ENCODE results near the gene MED26.

MED26 gene

DNA sequence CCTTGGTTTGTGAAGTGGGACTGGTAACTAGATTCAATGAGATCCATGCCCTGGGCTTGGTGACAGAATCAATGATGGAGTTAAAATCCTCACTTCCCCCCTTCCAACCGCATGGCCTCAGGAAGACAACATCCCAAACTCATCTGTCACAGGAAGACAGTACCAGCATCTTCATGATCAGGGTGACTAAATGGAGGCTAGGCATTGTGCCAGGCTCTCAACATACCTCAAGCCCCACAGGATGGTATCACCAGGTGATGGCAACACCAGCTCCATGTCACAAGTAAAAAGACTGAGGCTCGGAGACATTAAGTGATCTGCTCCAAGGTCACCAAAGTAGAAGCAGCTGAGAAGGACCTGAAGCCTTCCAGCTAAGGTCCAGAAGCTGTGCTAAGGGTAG lies 14.2 kb downstream of the MED26 start:
- no peak for DNase-seq (ENCODE audit: low spot score)

DNA sequence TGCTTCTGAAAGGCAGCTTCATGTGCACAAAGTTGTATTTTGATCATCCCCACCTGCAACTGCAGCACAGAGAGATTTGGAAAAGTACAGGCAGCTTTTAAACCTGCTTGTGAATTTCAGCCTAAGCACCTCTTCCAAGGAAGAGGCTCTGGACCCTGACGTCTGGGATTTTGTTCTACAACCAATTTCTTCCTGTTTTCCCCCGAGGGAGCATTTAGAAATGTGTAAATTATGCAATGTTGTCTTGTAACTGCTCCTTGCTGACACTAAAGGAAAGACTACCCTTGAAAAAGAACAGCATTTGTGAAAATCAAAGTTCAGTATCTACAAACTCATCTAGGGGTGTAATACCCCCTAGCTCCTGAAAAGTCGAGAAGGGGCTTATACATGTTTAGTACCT lies 15.4 kb downstream of the MED26 start:
- DNase-seq (ENCODE audit: low spot score) = no peak

DNA sequence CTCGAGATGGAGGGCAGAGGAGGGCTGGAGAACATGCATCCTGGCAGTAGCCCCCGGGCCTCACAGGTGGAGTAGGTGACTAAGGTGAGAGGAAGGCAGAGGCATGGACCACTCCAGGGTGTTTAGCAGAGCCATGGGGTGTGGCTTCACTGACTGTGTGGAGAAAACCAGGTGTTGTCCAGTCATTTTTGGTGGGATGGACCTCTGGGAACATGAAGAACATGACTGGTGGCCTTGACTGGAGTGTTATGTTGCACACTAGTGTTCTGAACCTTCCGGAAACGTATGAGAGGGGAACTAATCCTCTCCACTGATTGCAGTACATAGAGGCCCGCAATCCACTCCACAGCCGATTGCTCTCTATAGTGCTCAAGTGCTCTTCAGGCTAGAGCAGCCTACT lies 16.9 kb downstream of the MED26 start:
- no peak for DNase-seq (ENCODE audit: low spot score)

GRCh38 chr19:16609511-16610200 lies 18.3 kb downstream of the MED26 start:
- DNase-seq (ENCODE audit: low spot score) = no peak

- DNase-seq (ENCODE audit: low spot score) = peak; percentile 33
Observed at GRCh38 chr19:16608290-16608739, 19.7 kb downstream of the MED26 start.

DNA sequence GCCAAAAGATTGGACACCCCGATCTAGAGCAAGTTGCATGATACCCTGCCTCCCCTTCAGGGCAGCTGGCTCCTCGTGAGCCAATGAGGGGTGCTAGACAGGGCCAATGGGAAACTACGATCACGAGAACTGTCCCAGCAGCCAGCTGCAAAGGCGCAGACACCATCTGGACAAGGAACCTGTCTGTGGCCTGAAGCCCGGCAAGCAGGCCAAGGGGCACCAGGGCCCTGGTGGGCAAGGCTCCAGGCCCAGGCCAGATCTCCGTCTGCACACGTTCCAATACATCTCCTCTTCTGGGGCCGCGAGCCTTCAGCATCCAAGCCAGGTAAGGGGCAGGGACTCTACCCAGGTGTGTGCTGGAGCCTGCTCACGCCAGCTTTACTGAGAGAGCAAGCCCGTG lies 20.2 kb downstream of the MED26 start:
- DNase-seq (ENCODE audit: low spot score) = no peak

DNA sequence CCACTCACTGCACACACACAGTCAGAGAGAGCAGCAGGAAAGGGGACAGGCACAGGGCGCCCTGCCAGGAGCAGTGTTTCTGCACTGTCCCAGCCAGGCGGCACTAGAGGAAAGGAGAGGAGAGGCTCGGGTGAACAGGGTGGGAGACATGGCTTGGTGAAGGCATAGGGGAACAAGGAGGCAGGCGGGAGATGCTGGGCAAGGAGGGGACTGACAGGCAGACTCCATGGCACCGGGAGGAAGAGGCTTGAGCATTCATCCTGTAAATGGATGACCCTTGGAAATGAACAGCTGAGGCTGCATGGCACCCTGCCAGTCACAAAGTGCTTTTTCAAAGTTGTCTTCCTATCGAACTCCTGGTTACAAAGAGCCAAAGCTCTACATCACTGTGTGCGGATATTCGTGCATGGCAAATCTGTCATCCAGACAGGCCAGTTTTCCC lies 22.4 kb downstream of the MED26 start:
- no peak for DNase-seq (ENCODE audit: low spot score)

DNA sequence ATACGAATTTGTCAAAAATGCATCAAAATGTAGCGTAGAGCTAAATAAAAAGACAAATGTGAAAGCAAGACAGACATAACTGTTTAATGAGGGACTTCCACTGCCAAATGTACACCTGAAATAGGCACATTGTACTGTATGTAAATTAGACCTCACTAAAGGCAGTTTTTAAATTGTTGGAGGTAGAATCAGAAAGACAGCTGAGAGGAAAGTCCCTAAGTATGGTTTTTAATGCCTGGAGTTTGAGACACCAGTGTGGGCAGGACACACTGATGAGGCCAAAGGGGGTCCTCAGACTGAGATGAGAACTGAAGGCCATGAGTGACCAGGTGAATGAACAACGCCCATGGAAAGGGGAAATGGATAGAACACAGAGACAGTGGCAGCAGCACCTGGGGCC lies 22.9 kb downstream of the MED26 start:
- DNase-seq (ENCODE audit: low spot score) = no peak

DNA sequence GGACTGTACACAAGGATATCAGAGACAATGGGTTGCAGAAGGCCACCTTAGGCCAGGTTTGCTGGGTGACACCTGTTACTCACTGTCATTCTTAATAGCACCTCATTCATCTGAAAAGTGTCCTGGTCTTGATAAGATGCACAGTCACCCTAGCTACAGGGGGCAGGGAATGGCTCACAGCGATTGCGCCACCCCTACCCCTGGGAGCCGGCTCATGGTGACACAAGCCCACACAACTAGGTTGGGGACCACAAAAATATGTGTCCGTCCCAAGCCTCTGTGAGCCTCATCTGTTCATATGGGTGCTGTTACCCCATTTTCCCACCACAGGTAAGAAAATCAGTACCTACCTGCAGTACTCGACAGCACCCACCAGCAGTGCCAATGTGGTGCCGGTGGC lies 23.4 kb downstream of the MED26 start:
- DNase-seq (ENCODE audit: low spot score) = no peak

GRCh38 chr19:16603090-16603489 lies 24.9 kb downstream of the MED26 start:
- no peak for DNase-seq (ENCODE audit: low spot score)

- no peak for DNase-seq (ENCODE audit: low spot score)
Observed at GRCh38 chr19:16601378-16602052, 26.5 kb downstream of the MED26 start.

DNA sequence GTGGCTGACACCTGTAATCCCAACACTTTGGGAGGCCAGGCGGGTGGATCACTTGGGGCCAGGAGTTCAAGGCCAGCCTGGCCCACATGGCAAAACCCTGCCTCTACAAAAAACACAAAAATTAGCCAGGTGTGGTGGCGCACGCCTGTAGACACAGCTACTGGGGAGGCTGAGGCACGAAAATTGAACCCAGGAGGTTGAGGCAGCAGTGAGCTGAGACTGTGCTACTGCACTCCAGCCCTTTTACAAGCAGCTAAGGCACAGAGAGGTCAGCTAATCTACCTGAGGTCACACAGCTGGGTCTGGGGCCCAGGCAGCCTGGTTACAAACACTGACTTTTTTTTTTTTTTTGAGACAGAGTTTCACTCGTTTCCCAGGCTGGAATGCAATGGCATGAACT lies 27.2 kb downstream of the MED26 start:
- DNase-seq (ENCODE audit: low spot score) = no peak

- no peak for DNase-seq (ENCODE audit: low spot score)
Observed at GRCh38 chr19:16599655-16600346, 28.2 kb downstream of the MED26 start.

DNA sequence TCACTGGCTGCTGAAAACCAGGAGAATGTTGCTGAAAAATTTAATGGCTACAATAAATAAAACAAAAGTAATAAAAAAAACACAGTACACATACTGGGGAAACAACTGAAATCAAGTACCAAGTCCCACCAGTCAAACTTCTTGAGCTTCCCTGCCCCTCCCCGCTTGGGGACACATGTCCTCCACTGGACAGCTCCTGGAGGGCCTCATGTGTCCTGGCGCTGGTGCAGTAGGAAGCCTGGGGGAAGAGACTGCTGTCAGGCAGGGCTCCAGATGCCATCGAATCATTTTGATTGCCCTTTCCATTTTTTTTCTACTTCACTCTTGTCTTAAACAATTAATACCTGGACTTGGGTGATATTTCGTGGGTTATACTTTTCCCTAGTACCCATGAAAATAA lies 29.2 kb downstream of the MED26 start:
- no peak for DNase-seq (ENCODE audit: low spot score)

DNA sequence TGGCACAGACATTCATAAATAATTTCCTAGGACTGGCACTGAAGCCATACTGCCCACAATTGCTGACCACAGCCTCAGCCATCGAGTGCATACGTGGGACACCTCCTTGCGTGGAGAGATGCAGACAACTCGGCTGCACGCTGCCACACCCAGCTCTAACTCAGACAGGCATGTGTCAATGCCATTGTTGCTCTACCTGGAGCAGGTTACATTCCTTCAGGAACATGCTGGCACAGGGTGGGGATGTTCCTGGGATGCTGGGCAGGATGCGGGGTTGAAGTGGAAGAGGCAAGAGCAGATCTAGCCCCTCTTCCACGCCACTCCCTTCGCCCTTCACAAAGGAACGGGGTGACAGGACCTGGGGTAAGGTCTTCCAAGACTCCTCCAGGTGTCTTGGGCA lies 31.6 kb downstream of the MED26 start:
- no peak for DNase-seq (ENCODE audit: low spot score)

DNA sequence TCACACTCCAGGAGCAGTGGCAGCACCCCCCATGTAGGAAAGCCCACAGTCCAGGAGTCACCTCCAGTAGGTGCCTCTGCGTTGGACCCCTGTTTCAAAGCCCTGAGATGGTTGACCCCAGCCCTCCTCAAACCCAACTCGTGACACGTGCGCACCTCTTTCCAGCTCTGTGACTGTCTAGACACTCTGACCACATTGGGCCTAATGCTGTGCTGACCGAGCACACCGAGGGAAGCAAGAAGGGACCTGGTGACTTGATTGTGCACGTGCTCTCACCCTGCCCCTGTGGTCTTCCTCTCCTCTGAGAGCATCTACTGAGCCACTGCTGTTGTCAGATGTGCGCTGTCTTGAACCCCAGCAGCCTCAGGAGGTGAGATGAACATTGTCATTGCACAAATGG lies 32.9 kb downstream of the MED26 start:
- no peak for DNase-seq (ENCODE audit: low spot score)

- DNase-seq (ENCODE audit: low spot score) = no peak
Observed at GRCh38 chr19:16594681-16595091, 33.3 kb downstream of the MED26 start.

DNA sequence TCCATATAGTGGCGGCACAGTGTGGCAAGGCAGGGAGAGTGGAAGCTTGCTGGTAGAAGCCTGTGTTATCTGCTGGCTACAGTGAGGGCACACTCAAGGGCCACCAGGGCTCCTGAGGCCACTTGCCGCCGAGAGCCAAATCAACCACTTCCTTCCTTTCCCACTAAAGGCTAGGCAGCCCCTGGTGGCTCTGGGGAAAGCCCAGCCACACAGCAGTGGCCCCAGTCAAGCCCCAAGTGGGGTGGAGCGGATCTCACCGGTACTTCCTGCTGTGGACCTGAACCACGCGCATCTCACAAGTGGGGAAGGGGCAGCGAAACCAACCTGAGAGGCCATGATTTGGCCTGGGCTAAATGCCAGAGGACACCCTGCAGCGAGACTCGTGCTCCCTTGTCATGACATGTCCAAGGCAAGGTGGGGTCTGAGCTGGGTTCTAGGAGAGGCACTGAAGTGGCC lies 33.8 kb downstream of the MED26 start:
- no peak for DNase-seq (ENCODE audit: low spot score)

DNA sequence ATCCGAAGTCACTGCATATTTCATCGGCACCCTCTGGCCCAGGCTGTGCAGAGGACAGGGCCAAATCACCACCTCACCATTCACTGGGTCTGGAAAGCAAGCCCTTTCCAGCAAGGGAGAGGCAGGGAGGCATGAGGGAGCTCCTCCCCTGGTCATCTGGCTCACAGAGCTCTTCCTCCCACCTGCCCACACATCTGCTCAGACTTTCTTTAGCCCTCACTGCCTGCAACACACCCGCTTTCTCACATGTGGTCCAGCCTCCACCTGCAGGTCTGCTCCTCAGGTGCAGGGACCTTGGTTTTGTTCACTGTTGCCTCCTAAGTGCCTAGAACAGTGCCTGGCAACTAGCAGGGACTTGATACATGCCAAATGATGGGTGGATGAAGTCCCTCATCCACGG lies 34.8 kb downstream of the MED26 start:
- no peak for DNase-seq (ENCODE audit: low spot score)

DNA sequence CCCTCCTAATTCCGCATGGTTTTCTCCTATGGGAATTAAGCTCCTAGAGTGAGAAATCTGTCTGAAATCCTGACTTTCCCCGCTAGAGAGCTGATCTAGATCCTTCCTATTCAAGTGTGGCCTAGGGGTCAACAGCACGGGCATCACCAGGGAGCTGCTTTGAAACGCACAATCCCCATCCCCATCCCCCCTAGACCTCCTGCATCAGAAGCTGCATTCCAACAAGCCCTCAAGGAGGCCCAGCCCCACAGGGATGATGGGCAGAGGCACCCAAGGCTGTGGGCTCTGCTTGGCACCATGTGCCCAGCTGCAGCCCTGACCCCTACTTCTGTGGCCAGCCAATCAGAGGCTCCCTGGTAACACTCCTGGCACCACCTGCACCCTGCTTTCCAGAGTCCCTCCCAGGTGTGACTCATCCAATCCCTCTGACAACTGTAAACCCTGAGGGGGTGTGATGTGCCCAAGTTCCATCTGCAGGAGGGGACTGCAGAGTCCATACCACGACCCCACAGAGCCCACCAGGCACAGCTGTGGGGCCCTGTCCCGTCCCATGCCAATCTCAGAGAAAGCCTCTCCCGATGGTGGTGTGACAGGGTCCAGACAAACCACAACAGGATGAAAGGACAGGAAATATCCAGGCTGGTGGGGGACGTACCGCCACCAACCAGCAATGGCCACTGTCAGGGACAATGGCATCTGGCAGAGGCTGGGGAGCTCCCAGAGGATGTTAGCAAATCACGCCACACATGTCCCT lies 36.0 kb downstream of the MED26 start:
- peak; percentile 29 for DNase-seq (ENCODE audit: low spot score)

DNA sequence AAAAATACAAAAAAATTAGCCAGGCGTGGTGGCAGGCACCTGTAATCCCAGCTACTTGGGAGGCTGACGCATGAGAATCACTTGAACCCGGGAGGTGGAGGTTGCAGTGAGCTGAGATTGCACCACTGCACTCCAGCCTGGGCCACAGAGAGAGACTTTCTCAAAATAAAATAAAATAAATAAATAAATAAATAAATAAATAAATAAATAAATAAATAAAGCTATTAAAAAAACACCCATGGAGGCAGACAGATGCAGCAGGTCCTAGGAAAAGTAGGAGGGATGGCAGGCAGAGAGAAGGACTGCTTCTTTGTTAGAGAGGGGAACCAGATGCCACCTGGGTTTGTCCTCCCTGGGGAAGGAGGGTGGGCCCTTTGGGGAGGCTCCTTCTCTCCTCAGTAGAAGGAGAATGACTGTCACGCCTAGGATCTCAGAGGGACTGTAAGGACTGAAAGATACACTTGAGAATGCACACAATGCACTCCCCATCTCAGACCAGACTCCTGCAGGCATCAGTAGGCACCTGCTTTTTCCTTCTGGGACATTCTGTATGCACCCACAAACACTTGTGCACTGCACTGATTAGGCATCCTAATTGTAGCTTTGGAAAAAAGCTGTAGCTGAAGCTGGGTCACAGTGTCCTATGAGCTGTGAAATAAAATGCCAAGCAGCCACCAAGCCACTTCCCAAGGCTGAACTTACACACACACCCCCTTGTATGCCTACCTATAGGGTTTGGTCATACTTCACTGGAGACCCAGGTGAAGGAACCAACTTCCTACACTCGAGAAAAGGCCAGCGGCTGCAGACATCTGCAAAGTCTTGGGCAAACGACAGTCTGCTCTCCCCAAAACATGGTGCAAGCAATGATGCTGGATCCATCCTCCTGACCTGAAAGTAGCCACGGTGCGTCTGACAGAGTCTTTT lies 36.9 kb downstream of the MED26 start:
- no peak for DNase-seq (ENCODE audit: low spot score)

Measured in kidney tubule cell (primary cell).